ENCODE measurements around the gene APOBEC3C. TPM values are rescaled to one million over a fixed set of nuclear protein-coding genes. Genes with fewer than 3 reads are reported as not detected.
A peak's percentile ranks its signal among the peaks of the same experiment; 100 is the strongest.
"Not testable (repeated sequence)": the region's sequence is repeated elsewhere in the genome, so short reads cannot be mapped to it uniquely, and the experiment has no call there.

The APOBEC3C gene
- total RNA-seq, 1 donor from 2014 or later = 4.1 TPM

GRCh38 chr22:38981992-38982927, 31.8 kb upstream of the APOBEC3C start, which contains the start of gene APOBEC3B:
APOBEC3B (plus strand) TSS chr22:38982347; CDS start chr22:38982454, 107 bp downstream.
- peak; percentile 83 for DNase-seq

- no peak for DNase-seq
Measured at GRCh38 chr22:38984224-38984623, 29.8 kb upstream of the APOBEC3C start.

GRCh38 chr22:38984784-38985757, 29.0 kb upstream of the APOBEC3C start:
- not testable (repeated sequence) for DNase-seq

DNA sequence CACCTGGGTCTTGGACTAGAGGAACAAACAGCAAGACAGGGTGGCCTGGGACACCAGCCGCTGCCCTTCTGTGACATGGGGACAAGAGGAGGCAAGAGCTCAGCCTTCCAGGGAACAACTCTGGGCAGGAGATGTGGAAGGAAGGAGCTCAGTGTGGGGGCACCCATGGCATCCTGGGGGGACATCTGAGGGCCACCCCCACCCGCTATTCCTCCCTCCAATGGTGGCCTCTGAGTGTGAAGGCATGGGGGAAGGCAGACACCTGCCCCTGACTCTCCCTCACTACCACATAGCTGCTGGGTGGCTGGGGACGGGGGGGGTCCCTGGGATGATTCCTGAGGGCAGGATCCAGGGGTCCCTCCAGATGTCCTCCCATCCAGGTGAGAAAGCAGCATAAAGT, 27.4 kb upstream of the APOBEC3C start:
- no peak for DNase-seq

GRCh38 chr22:38987171-38987895, 26.7 kb upstream of the APOBEC3C start:
- DNase-seq = no peak

- DNase-seq = no peak
Measured at GRCh38 chr22:38989466-38989865, 24.6 kb upstream of the APOBEC3C start.

DNA sequence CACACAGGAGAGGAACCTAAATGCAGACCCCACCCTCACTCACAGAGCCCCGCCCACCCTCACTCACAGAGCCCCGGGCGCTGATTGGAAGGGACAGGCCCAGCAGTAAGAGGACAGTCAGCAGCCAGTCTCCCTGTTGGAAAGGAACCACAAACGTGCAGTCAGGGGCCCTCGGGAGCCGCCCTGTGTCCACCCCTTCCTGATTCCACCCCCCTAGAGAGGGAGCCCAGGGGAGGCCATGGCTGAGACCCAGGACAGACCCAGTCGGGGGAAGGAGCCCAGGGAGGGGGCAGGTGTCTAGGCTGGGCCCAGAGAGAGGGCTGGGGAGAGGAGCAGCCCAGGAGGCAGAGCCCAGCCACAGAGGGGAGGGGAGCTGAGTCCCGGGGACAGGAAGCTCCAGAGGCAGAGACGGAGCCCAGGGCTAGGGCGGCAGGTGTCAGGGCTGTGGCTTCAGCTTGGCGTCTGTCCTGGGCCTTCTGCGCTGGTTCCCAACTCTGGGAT, 21.1 kb upstream of the APOBEC3C start:
- not testable (repeated sequence) for DNase-seq

DNA sequence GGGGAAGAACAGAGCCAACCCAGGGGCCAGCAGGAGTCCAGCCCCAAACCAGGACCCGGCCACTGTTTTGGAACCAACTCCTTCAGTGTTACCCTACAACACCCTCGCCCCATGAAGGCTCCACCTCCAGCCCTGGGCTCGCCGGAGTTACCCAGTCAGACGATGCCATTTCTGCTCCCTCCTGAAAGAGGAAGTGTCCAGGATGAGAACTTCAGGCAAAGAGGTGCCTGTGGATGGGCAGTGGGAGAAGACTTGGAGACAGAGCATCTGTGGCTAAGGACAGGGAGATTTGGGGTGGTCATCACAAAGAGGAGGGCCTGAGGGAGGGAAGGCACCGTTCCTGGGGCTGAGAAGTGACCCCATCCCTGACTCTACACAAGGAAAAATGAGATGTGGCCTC, 18.0 kb upstream of the APOBEC3C start:
- no peak for DNase-seq

GRCh38 chr22:38997518-38997917, 16.5 kb upstream of the APOBEC3C start:
- no peak for DNase-seq

- peak; percentile 30 for DNase-seq
Measured at GRCh38 chr22:39003165-39003638, 10.9 kb upstream of the APOBEC3C start.

- no peak for DNase-seq
Measured at GRCh38 chr22:39007177-39007576, 6.9 kb upstream of the APOBEC3C start.

DNA sequence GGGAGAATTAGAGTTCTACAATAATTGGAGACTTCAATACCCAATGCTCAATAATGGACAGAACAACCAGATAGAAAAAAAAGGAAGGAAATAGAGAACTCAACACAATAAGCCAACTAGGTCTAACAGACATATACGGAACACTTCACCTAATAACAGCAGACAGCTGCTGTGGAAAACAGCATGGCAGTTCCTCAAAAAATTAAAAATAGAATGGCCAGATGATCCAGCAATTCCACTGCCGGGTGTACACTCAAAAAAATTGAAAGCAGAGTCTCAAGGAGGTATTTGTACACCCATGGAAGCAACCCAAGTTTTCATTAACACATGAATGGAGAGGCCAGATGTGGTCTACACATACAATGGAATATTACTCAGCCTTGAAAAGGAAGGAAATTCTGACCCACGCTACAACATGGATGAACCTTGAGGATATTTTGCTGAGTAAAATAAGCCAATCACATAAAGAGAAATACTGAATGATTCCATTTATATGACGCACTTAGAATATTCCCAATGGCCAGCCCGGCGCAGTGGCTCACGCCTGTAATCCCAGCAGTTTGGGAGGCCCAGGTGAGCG, 5.7 kb upstream of the APOBEC3C start:
- DNase-seq = not testable (repeated sequence)

DNA sequence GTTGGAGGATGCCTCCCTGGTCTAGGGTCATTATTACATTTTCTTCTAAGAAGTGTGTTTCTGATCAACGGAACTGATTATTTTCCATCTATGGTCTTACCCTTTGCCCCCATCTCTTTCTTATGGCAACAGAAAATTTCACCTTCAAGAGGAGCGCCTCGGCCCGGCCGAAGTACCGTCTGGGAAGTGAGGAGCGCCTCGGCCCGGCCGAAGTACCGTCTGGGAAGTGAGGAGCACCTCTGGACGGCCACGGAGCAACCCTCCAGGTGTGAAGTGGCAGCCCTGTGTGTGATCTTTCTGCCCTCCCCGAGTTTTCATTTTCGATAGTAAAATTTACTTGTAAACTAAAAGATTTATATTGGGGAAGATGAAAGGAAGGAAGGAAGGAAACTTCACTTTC, 3.1 kb upstream of the APOBEC3C start:
- no peak for DNase-seq

- no peak for DNase-seq
Measured at GRCh38 chr22:39012533-39013511, 1.2 kb upstream of the APOBEC3C start.

GRCh38 chr22:39013561-39013941, 506 bp upstream of the APOBEC3C start:
- DNase-seq = not testable (repeated sequence)

DNA sequence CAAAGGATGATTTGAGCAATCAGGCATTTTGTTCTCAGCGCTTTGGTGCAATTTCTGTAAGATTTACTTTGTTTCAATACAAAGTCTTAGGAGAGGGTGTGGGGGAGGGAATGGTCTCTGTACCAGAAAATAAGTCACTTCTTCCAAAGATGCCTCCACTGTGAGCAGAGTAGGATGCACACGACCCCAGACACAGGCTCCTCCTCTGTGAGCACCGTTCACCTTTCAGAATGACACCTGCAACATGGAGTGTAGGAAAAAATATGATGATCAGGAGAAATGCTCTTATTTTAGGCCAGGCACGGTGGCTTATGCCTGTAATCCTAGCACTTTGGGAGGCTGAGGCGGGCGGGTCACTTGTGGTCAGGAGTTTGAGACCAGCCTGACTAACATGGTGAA, 665 bp downstream of the APOBEC3C start:
- not testable (repeated sequence) for DNase-seq

DNA sequence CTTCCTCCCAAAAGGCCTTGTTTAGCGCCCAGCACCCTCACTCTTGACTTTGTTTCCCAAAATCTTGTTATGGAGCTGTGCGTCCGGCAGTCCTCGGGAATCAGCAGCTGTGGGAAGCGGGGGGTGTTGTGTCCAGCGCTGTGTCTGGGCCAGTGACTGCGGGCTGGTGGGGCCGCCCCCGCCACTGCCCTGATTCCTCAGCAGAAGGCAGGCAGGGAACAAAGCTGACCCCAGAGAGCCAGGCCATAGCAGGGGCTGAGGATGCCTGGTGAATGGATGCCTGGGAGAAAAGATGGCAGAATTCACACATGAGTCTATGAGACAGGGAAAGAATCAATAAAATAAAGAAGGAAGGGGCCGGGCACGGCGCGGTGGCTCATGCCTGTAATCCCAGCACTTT, 2.5 kb downstream of the APOBEC3C start:
- no peak for DNase-seq

- DNase-seq = no peak
Measured at GRCh38 chr22:39017596-39018365, 3.7 kb downstream of the APOBEC3C start.

DNA sequence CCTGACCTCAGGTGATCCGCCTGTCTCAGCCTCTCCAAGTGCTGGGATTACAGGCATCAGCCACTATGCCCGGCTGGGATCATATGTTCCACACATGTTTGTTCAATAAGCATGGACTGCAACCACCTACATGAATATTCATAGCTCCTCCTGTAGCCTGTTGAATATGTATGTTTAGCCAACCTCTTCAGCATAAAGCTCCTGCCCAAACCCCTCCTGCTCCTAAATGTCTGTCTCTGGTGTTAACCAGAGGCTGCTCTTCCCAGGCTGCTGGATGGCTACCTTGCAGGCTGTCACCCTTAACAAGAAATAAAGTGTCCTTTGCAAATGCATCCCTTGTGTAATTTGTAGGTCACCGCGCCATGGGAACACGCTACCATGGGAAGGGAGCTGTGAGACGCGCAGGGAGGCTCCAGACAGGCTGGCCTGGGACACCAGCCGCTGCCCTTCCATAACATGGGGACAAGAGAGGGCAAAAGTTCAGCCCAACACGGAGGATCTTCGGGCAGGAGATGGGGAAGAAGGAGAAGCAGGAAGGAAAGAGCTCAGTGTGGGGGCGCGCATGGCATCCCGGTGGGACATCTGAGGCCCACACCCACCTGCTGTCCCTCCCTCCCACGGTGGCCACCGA, 6.1 kb downstream of the APOBEC3C start:
- not testable (repeated sequence) for DNase-seq
